Measurements from ENCODE around the gene CIAPIN1. TPM values are rescaled to one million over a fixed set of nuclear protein-coding genes. Genes with fewer than 3 reads are reported as not detected.
"Not testable (repeated sequence)": the region's sequence is repeated elsewhere in the genome, so short reads cannot be mapped to it uniquely, and the experiment has no call there.

The CIAPIN1 gene
- total RNA-seq, 1 experiment from 2014 or later: 70.7 TPM

GRCh38 chr16:57440551-57440950 is 6.6 kb downstream of the CIAPIN1 start:
- not testable (repeated sequence) for DNase-seq (ENCODE audit: low read depth)

- DNase-seq (ENCODE audit: low read depth): not testable (repeated sequence)
These were observed 7.2 kb downstream of the CIAPIN1 start for GRCh38 chr16:57439947-57440346.

- DNase-seq (ENCODE audit: low read depth): no peak
These were observed 11.3 kb downstream of the CIAPIN1 start for GRCh38 chr16:57435838-57436237.

- DNase-seq (ENCODE audit: low read depth): no peak
These were observed 13.2 kb downstream of the CIAPIN1 start for GRCh38 chr16:57434003-57434402.

- no peak for DNase-seq (ENCODE audit: low read depth)
These were observed 14.2 kb downstream of the CIAPIN1 start for GRCh38 chr16:57432989-57433388.

- DNase-seq (ENCODE audit: low read depth): no peak
These were observed 14.7 kb downstream of the CIAPIN1 start for GRCh38 chr16:57432505-57432904.

GRCh38 chr16:57430955-57431354 is 16.2 kb downstream of the CIAPIN1 start:
- no peak for DNase-seq (ENCODE audit: low read depth)

- DNase-seq (ENCODE audit: low read depth): no peak
These were observed 19.4 kb downstream of the CIAPIN1 start for GRCh38 chr16:57427824-57428223.

GRCh38 chr16:57427307-57427706 is 19.9 kb downstream of the CIAPIN1 start:
- no peak for DNase-seq (ENCODE audit: low read depth)

- DNase-seq (ENCODE audit: low read depth): no peak
These were observed 20.8 kb downstream of the CIAPIN1 start for GRCh38 chr16:57426356-57426755.

GRCh38 chr16:57424583-57424982 is 22.6 kb downstream of the CIAPIN1 start:
- DNase-seq (ENCODE audit: low read depth): no peak

- no peak for DNase-seq (ENCODE audit: low read depth)
These were observed 24.0 kb downstream of the CIAPIN1 start for GRCh38 chr16:57423152-57423551.

- DNase-seq (ENCODE audit: low read depth): peak; percentile 71
These were observed 24.9 kb downstream of the CIAPIN1 start for GRCh38 chr16:57422026-57422944.

GRCh38 chr16:57419506-57419905 is 27.7 kb downstream of the CIAPIN1 start:
- DNase-seq (ENCODE audit: low read depth): no peak

GRCh38 chr16:57416084-57416483 is 31.1 kb downstream of the CIAPIN1 start:
- no peak for DNase-seq (ENCODE audit: low read depth)

- no peak for DNase-seq (ENCODE audit: low read depth)
These were observed 33.5 kb downstream of the CIAPIN1 start for GRCh38 chr16:57413733-57414132.

- DNase-seq (ENCODE audit: low read depth): no peak
These were observed 33.9 kb downstream of the CIAPIN1 start for GRCh38 chr16:57413301-57413730.

GRCh38 chr16:57412584-57412983 is 34.6 kb downstream of the CIAPIN1 start:
- DNase-seq (ENCODE audit: low read depth): no peak

GRCh38 chr16:57411362-57411976 is 35.7 kb downstream of the CIAPIN1 start:
- no peak for DNase-seq (ENCODE audit: low read depth)

GRCh38 chr16:57409870-57410587 is 37.2 kb downstream of the CIAPIN1 start:
- DNase-seq (ENCODE audit: low read depth): no peak

- DNase-seq (ENCODE audit: low read depth): no peak
These were observed 38.1 kb downstream of the CIAPIN1 start for GRCh38 chr16:57409065-57409464.
